ENCODE data around the gene PPARG. TPM values are rescaled to one million over a fixed set of nuclear protein-coding genes. Genes with fewer than 3 reads are reported as not detected.

PPARG gene
- total RNA-seq, 1 experiment from 2014 or later, result 61.5 TPM

- H3K4me3 ChIP-seq, result no peak overlapping the region
- H3K4me1 ChIP-seq (replicated peaks; ENCODE audit: insufficient read depth), result no peaks in the 10 kb centered on the region
- no peaks in the 10 kb centered on the region for H4K20me1 ChIP-seq (ENCODE audit: insufficient read depth)
- H2AFZ ChIP-seq, result no peak overlapping the region
- no peak for TF ChIP-seq CTCF (conservative IDR thresholded peaks at IDR 0.05)
- no peak for TF ChIP-seq EZH2 (IDR thresholded peaks at IDR 0.05; ENCODE audit: low read depth)
- ChIA-PET POLR2A (ENCODE audit: unreplicated experiment) (no interaction called here), CTCF (no interaction called here)
- H3K27me3 ChIP-seq (ENCODE audit: insufficient read depth, low read depth), result no peaks in the 10 kb centered on the region
- no peaks in the 10 kb centered on the region for H3K36me3 ChIP-seq (ENCODE audit: low read depth)
- no peak overlapping the region for H3K4me2 ChIP-seq
- no peak for DNase-seq
- BruUV-seq (replicated peaks), result no TSS peak
- no peaks in the 10 kb centered on the region for H3K79me2 ChIP-seq (ENCODE audit: low read depth)
- no peaks in the 10 kb centered on the region; the same call in 1 of the 2 replicates for H3K9me3 ChIP-seq (ENCODE audit: insufficient read depth, low read depth)
- no peak overlapping the region for H3K27ac ChIP-seq
- intact Hi-C loops (cut with micrococcal nuclease; ENCODE audit: unreplicated experiment), result no loop called here
- H3F3A ChIP-seq (ENCODE audit: insufficient read depth, low read depth), result no peaks in the 10 kb centered on the region
- H3K9me2 ChIP-seq (ENCODE audit: insufficient read depth), result no peaks in the 10 kb centered on the region
Measured at GRCh38 chr3:12279591-12280326, 9.1 kb upstream of the PPARG start.

DNA sequence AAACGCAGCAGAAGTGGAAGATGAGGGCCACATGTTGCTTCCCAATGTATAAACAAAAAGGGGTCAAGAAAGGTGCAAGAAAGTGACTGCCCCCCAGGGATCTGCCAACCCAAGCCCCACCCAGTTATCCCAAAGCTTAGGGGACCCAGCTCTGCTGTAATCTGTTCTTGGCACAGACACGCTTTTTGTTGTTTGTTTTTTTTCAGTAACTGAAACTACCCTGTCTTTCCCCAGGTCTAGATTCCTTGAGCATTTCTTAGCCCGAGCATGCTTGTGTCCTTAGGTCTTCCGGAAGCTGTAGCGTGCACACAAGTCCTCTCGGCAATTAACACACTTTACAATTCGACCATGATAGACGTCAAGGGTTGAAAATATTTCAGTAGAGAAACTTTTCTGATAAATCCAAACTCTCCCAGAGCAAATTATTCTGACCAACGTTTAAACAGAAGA is 8.5 kb upstream of the PPARG start:
- no peak for DNase-seq
- no peaks in the 10 kb centered on the region; the same call in 1 of the 2 replicates for H3K36me3 ChIP-seq (ENCODE audit: low read depth)
- ChIA-PET POLR2A (ENCODE audit: unreplicated experiment) (no interaction called here), CTCF (no interaction called here)
- no peak overlapping the region for H3K4me2 ChIP-seq
- H3K9me3 ChIP-seq (ENCODE audit: insufficient read depth, low read depth), result peaks cover 6% of the 10 kb centered on the region
- H3F3A ChIP-seq (ENCODE audit: insufficient read depth, low read depth), result no peaks in the 10 kb centered on the region
- H3K9me2 ChIP-seq (ENCODE audit: insufficient read depth), result no peaks in the 10 kb centered on the region
- no peaks in the 10 kb centered on the region for H3K27me3 ChIP-seq (ENCODE audit: insufficient read depth, low read depth)
- H4K20me1 ChIP-seq (ENCODE audit: insufficient read depth), result no peaks in the 10 kb centered on the region
- TF ChIP-seq EZH2 (IDR thresholded peaks at IDR 0.05; ENCODE audit: low read depth), result no peak
- no peak for TF ChIP-seq CTCF (conservative IDR thresholded peaks at IDR 0.05)
- BruUV-seq (replicated peaks), result no TSS peak
- no peaks in the 10 kb centered on the region for H3K79me2 ChIP-seq (ENCODE audit: low read depth)
- no peak overlapping the region for H3K4me3 ChIP-seq
- no peaks in the 10 kb centered on the region for H3K4me1 ChIP-seq (replicated peaks; ENCODE audit: insufficient read depth)
- intact Hi-C loops (cut with micrococcal nuclease; ENCODE audit: unreplicated experiment), result no loop called here
- H2AFZ ChIP-seq, result no peak overlapping the region
- H3K27ac ChIP-seq, result no peak overlapping the region

- no TSS peak for BruUV-seq (replicated peaks)
- TF ChIP-seq EZH2 (IDR thresholded peaks at IDR 0.05; ENCODE audit: low read depth), result no peak
- TF ChIP-seq CTCF (conservative IDR thresholded peaks at IDR 0.05), result no peak
Measured at GRCh38 chr3:12284591-12284990, 4.3 kb upstream of the PPARG start.

More at GRCh38 chr3:12284591-12284990, 4.3 kb upstream of the PPARG start:
- ChIA-PET POLR2A (ENCODE audit: unreplicated experiment) (interaction anchor here (0.6 kb wide), 1 partner anchor 112 kb away, joined by 5 read pairs; no protein-coding TSS in a partner anchor), CTCF (no interaction called here)
- intact Hi-C loops (cut with micrococcal nuclease; ENCODE audit: unreplicated experiment), result no loop called here
- no peak overlapping the region for H3K4me3 ChIP-seq
- H3K27ac ChIP-seq, result no peak overlapping the region
- H3K36me3 ChIP-seq (ENCODE audit: low read depth), result peaks cover 3% of the 10 kb centered on the region
- no peaks in the 10 kb centered on the region for H3K27me3 ChIP-seq (ENCODE audit: insufficient read depth, low read depth)
- H3K9me2 ChIP-seq (ENCODE audit: insufficient read depth), result no peaks in the 10 kb centered on the region
- no peak overlapping the region for H3K4me2 ChIP-seq
- no peaks in the 10 kb centered on the region; the same call in 1 of the 2 replicates for H4K20me1 ChIP-seq (ENCODE audit: insufficient read depth)
- DNase-seq, result no peak
- H3K79me2 ChIP-seq (ENCODE audit: low read depth), result peaks cover 28% of the 10 kb centered on the region
- peaks cover 17% of the 10 kb centered on the region for H3K4me1 ChIP-seq (replicated peaks; ENCODE audit: insufficient read depth)
- peaks cover 9% of the 10 kb centered on the region for H3K9me3 ChIP-seq (ENCODE audit: insufficient read depth, low read depth)
- H3F3A ChIP-seq (ENCODE audit: insufficient read depth, low read depth), result peaks cover 17% of the 10 kb centered on the region
- H2AFZ ChIP-seq, result no peak overlapping the region
